H54 (cell line): ENCODE measurements around the gene MDH2.
"Not testable (repeated sequence)": the region's sequence is repeated elsewhere in the genome, so short reads cannot be mapped to it uniquely, and the experiment has no call there.

Experiments used
- DNase-seq: peaks from one replicate; pipeline ENCODE4 v3.0.0; 2011; ENCODE audit warnings: low spot score, mixed read lengths; ENCODE audit not compliant: insufficient read length
- FAIRE-seq: peaks from 3 replicates; lab custom pipeline; 2011; peaks lifted over from hg19 to GRCh38; lab: Jason Lieb, UNC
- POLR2A ChIP-seq: IDR thresholded peaks from 2 replicates; pipeline ENCODE4 v1.6.1; 2011; ENCODE audit warnings: low read depth, mild to moderate bottlenecking, low read length

The MDH2 gene, protein sequence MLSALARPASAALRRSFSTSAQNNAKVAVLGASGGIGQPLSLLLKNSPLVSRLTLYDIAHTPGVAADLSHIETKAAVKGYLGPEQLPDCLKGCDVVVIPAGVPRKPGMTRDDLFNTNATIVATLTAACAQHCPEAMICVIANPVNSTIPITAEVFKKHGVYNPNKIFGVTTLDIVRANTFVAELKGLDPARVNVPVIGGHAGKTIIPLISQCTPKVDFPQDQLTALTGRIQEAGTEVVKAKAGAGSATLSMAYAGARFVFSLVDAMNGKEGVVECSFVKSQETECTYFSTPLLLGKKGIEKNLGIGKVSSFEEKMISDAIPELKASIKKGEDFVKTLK

DNA sequence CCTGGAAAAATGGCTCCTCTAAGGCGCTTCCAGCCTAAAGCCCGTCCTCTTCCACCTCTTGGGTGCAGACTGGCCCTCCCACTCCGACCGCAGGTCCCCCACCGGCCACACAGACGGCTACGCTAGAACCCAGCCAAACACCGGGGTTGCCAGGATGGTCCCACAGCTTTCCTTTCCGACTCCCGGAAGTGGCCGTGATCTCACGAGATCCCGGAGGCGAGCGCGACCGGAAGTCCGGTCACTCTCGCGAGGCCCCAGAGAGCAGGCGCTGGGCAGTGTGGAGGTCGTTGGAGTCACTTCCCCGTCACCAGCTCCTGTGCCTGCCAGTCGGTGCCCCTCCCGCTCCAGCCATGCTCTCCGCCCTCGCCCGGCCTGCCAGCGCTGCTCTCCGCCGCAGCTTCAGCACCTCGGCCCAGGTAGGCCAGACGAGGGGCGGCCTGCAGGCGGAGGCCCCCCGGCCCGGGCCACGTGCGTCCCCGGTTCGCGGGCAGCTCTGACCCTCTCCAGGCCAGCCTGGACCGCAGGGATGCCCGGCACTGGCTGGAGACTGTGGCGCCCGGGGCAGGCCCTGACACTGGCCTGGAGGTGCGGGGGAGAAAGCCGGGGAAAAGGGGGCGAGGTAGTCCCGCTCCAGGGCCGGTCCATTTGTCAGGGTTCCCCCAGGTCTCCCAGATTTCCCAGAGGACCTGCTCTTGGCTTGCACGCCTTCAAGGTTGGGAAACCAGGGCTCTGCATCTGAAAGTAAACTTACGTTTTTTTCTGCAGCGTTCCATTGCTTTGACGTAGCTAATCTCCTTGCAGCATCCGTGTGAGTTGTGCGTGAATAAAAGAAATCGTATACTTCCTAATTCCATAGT is at the start of gene MDH2, which contains the start of gene STYXL1:
MDH2 (plus strand) TSS at position 296 of the 857 bp plus-strand sequence; CDS start at position 351, 55 bp downstream.
STYXL1 (minus strand) TSS at position 190 of the 857 bp plus-strand sequence. CDS start 17,477 bp downstream, outside the sequence.
- FAIRE-seq = no peak
- peak; percentile 92 for TF ChIP-seq POLR2A
- peak; percentile 95 for DNase-seq

DNA sequence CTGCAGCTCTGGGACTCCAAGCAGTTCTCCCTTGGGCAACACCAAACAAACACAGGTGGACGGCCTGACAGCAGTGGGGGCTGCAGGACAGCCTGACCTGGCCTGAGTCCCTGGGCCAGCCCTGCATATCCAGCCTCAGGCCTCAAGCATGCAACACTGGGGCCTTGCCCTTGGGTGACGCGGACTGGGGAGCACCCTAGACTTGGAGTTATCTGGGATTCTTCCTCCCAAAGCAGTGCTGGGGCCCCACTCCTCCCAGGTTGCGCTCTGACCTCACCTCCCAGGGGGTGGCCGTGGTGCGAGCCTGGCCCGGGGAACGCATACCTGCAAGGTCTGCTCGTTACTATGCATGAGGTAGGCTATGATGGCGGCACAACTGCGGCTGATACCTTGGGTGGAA is 47.3 kb upstream of the MDH2 start:
- no peak for DNase-seq
- TF ChIP-seq POLR2A = no peak
- FAIRE-seq = no peak

DNA sequence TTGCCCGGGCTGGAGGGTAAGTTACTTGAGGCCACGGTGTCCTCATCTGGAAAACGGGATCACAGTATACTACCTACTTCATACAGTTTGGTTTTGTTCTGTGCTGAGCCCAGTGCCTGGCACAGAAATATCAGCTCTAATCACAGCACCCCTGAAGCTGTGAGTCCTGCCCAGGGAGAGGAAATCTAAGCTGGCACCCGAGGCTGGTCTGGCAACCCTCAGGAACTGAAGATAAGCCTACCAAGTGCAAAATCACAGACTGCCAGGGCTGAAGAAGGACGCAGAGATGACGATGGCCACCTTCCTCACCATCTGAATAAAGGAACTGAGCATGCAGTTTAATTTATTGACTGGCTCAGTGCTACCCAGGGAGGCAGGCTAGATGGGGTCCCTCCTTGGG is 45.8 kb upstream of the MDH2 start:
- FAIRE-seq (no peak), DNase-seq (no peak)
- TF ChIP-seq POLR2A = no peak

DNA sequence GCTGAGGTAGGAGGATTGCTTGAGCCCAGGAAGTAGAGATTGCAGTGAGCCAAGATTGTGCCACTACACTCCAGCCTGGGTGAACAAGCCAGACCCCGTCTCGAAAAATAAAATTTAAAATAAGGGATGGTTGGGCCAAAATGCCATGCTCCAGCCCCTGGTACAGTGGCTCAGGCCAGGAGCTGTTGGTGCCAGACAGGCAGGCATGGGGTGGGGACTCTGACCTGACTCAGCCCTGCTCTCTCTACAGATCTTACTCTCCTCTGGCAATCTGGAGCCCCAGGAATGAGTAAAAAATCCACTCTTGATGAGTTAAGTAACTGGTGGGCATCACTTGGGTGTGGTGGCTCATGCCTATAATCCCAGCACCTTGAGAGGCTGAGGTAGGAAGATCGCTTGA is 45.1 kb upstream of the MDH2 start:
- DNase-seq = no peak
- FAIRE-seq = no peak
- TF ChIP-seq POLR2A = no peak

DNA sequence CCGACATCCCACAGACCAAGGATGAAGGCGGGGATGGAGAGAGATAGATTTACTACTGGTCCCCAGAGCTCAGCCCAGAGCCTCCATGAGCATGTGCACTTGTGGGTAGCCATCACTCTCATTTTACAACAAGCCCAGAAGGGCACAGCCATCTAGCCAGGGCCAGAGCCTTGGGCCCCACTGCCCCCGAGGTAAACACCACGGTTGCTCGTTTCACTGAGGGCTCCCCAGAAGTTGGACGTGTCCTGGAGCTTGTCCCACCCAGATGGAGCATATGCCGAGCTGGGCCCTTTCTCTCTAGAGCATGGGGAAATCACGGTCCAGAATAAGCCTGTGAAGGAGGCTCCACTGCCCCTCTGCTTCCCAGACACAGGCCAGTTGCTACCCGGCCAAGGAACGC is 44.6 kb upstream of the MDH2 start:
- no peak for TF ChIP-seq POLR2A
- no peak for FAIRE-seq
- no peak for DNase-seq

DNA sequence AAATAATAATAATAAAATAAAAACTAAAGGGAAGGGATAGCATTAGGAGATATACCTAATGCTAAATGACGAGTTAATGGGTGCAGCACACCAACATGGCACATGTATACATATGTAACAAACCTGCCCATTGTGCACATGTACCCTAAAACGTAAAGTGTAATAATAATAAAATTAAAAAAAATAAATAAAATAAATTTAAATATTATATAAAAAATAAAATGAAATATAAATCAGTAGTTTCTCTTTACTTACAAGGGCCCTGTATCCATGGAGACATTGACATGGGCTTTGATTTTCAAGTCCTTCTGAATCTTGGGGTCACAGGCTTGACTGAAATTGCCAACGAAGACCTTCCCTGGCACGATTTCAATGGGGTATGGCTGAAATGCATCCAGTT is 42.9 kb upstream of the MDH2 start:
- FAIRE-seq, DNase-seq: not testable (repeated sequence)

DNA sequence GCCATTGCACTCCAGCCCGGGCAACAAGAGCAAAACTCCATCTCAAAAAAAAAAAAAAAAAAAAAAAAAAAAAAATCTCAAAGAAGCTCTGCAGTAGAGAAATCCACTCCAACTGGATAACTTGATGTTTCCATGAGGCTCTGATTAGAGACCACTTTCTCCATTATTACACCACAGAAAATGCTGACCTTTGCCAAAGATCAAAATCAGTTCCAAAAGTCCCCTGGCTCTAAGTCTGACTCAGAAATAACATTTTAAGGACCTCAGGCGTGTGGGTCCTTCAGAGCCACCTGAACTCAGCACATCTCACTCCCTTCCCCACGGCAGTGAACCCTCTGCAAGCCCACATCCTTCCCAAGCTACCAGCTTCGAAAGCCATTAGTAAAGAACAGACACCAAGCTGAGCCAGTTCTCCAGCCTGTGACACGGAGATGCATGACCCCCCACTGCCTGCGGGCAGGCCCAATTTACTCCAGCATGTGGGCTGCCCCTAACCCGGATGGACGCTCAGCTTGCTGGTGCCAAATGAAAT is 39.7 kb upstream of the MDH2 start:
- no peak for DNase-seq
- no peak for FAIRE-seq
- no peak for TF ChIP-seq POLR2A

DNA sequence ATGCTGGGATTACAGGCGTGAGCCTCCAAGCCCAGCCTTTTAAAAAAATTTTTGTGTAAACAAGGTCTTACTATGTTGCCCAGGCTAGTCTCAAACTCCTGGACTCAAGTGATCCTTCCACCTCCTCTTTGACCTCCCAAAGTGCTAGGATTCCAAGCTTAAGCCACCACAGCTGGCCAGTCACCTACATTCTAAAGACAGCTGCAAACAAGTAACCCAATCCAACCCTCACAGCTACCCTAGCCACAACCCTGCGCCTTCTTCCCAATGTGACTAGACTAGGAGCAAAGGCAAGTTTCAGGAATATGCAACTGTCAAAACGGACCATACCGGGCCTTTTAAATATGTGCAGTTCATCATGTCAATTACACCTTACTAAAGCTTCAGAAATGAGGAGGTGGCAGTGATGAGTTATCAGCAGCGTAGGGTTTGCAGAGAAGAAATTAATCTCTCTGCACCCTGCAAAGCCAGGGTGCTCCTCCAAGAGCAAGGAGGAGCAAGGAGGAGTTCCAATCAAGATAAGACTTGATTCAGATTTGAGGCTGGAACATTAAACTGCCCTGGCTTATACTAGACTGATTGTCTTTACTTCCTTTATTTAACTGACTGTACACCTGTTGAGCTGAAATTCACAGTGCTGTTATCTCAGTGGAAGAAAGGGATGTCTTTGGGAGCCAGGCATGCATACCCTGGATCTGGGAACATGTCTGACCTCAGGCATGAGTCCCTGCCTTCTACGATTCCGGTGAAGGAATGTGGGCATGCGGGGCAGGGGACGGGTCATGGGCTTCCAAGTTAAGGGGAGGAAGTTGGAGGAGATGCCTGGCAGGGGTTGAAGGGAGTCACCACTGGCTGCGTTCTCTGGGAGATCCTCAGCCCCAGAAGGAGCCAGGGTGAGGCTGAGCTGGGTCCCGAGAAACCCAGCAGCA is 38.0 kb upstream of the MDH2 start:
- TF ChIP-seq POLR2A = no peak
- DNase-seq = no peak
- no peak for FAIRE-seq

DNA sequence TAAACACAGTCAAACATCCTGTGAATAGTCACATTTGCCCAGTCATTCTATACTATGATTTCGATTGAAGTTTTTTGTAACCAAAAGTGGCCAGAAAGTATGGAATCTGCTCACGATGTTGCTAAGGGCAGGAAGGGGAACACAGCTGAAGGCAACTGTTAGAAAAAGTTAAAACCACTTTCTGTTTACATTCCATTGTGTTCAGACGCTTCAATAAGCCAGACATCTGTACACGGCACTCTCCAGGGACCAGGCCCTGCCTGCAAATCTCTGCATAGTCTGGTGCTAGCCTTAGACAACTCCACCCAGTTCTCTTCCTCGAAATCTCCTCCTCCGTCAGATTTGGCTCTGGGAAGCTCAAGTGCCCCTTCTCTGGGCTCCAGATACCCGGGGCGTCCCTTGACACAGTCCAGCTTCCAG is 36.5 kb upstream of the MDH2 start:
- TF ChIP-seq POLR2A = no peak
- DNase-seq (no peak), FAIRE-seq (no peak)

DNA sequence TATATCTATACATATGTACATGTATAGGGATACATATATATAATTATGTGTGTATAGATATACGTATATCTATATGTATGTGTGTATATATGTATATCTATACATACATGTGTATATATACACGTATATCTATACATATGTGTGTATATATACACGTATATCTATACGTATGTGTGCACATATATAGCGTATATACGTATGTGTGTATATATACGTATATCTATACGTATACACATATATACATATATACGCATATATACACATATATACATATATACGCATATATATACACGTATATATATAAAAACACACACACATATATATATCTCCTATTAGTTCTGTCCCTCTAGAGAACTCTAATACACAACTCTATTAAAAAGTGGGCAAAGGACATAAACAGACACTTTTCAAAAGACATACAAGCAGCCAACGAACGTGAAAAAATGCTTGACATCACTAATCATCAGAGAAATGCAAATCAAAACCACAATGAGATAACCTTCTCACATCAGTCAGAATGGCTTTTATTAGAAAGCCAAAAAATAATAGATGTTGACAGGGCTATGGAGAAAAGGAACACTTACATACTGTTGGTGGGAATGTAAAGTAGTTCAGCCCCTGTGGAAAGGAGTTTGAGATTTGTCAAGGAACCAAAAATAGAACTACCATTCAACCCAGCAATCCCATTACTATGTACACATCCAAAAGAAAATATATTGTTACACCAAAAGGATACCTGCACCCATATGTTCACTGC is 31.5 kb upstream of the MDH2 start:
- DNase-seq (no peak), FAIRE-seq (no peak)
- no peak for TF ChIP-seq POLR2A

DNA sequence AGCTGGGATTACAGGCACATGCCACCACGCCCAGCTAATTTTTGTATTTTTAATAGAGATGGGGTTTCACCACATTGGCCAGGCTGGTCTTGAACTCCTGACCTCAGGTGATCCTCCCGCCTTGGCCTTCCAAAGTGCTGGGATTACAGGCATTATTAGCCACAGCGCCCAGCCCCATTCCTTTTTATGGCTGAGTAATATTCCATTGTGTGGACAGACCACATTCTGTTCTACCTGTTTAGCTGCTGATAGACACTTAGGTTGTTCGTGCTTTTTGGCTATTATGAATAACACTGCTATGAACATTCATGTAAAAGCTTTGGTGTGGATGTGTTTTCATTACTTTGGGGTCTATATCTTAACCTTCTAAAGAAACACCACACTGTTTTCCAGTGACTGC is 29.4 kb upstream of the MDH2 start:
- not testable (repeated sequence) for FAIRE-seq, DNase-seq

DNA sequence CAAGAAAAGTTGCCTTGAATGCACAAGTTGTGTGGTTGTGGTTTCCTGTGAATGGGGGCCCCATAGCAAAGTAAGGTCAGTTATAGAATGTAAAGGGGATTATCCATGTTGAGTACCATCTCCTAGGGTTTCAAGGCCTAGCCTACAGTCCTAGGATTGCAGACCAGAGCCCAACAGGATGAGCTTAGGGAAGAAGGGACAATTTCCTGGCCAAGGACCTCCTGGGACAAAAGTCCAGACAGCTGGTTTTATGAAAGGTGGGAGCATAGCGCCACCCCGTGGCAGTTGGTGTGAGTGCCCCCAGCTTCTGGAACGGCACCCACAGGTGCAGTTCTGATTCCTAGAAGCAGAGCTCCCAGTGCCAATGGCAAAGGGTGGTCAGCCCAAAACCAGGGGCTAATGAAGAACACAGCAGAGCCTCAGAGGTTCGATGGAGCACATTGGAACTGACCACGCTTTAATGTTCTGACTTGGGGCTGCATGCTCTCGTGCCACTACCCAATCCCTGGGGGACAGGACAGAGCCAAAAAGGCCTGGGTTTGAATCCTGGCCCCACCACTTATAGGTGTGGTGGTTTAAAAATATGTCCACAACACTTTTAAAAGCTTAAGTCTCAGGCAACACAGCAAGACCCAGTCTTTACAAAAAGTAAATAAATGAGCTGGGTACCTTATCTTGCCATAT is 27.7 kb upstream of the MDH2 start:
- DNase-seq (peak; percentile 75), FAIRE-seq (no peak)
- TF ChIP-seq POLR2A = no peak
